Measurements from ENCODE around the gene NCKAP5.

Gene NCKAP5

GRCh38 chr2:133130548-133131246, 437.6 kb downstream of the NCKAP5 start:
- DNase-seq, result no peak

- no peak for DNase-seq
These were observed 443.8 kb downstream of the NCKAP5 start for GRCh38 chr2:133124446-133124845.

GRCh38 chr2:133123904-133124303, 444.4 kb downstream of the NCKAP5 start:
- DNase-seq, result no peak

GRCh38 chr2:133123393-133123792, 444.9 kb downstream of the NCKAP5 start:
- no peak for DNase-seq

GRCh38 chr2:133122529-133122928, 445.7 kb downstream of the NCKAP5 start:
- no peak for DNase-seq

GRCh38 chr2:133120310-133120709, 448.0 kb downstream of the NCKAP5 start:
- no peak for DNase-seq

GRCh38 chr2:133110201-133110600, 458.1 kb downstream of the NCKAP5 start:
- DNase-seq, result no peak

GRCh38 chr2:133109772-133110171, 458.5 kb downstream of the NCKAP5 start:
- no peak for DNase-seq

GRCh38 chr2:133107058-133107815, 461.0 kb downstream of the NCKAP5 start:
- no peak for DNase-seq

GRCh38 chr2:133104871-133105270, 463.4 kb downstream of the NCKAP5 start:
- DNase-seq, result no peak

- DNase-seq, result no peak
These were observed 469.5 kb downstream of the NCKAP5 start for GRCh38 chr2:133098787-133099186.

- DNase-seq, result no peak
These were observed 470.6 kb downstream of the NCKAP5 start for GRCh38 chr2:133097666-133098065.

GRCh38 chr2:133092571-133092970, 475.7 kb downstream of the NCKAP5 start:
- DNase-seq, result no peak

GRCh38 chr2:133090358-133090757, 477.9 kb downstream of the NCKAP5 start:
- no peak for DNase-seq

GRCh38 chr2:133086176-133086575, 482.1 kb downstream of the NCKAP5 start:
- DNase-seq, result no peak

GRCh38 chr2:133085646-133086045, 482.6 kb downstream of the NCKAP5 start:
- DNase-seq, result no peak

GRCh38 chr2:133082034-133082433, 486.2 kb downstream of the NCKAP5 start:
- DNase-seq, result no peak

- DNase-seq, result no peak
These were observed 487.4 kb downstream of the NCKAP5 start for GRCh38 chr2:133080822-133081221.

GRCh38 chr2:133078667-133079411, 489.4 kb downstream of the NCKAP5 start:
- no peak for DNase-seq

- no peak for DNase-seq
These were observed 490.9 kb downstream of the NCKAP5 start for GRCh38 chr2:133077269-133077822.

GRCh38 chr2:133072837-133073694, 495.2 kb downstream of the NCKAP5 start:
- no peak for DNase-seq

GRCh38 chr2:133063775-133064174, 504.5 kb downstream of the NCKAP5 start:
- no peak for DNase-seq
